Neural cell (in vitro differentiated cells): ENCODE results near the gene USF1.

Experiments used
- CTCF ChIP-seq: fragments of 450-650 bp; IDR thresholded peaks from 2 replicates; pipeline ENCODE4 v1.5.1; 2014; ENCODE audit warnings: antibody characterized with exemption, mild to moderate bottlenecking, moderate library complexity; ENCODE audit not compliant: poor library complexity, severe bottlenecking
- EP300 ChIP-seq: fragments of 450-650 bp; conservative IDR thresholded peaks from 2 replicates; pipeline ENCODE4 v1.6.1; 2014; ENCODE audit warnings: antibody characterized with exemption, mild to moderate bottlenecking, moderate library complexity; ENCODE audit not compliant: poor library complexity, severe bottlenecking
- POLR2AphosphoS5 ChIP-seq: IDR thresholded peaks from 2 replicates; pipeline ENCODE4 v1.6.1; 2012
- RAD21 ChIP-seq: fragments of 450-650 bp; conservative IDR thresholded peaks from 2 replicates; pipeline ENCODE4 v1.6.1; 2014; ENCODE audit warnings: antibody characterized with exemption, mild to moderate bottlenecking, moderate library complexity
- REST ChIP-seq: IDR thresholded peaks from 2 replicates; pipeline ENCODE4 v1.6.1; 2012; ENCODE audit warnings: borderline replicate concordance
- TAF1 ChIP-seq: IDR thresholded peaks from 2 replicates; pipeline ENCODE4 v1.6.1; 2012; ENCODE audit warnings: low read depth

- TF ChIP-seq CTCF (no peak), RAD21 (no peak), POLR2AphosphoS5 (no peak), TAF1 (no peak), REST (no peak), EP300 (no peak)
Observed at GRCh38 chr1:161069241-161069640, 23.5 kb upstream of the USF1 start.
